Neural crest cell (in vitro differentiated cells): ENCODE measurements around the gene FBRSL1. TPM values are rescaled to one million over a fixed set of nuclear protein-coding genes. Genes with fewer than 3 reads are reported as not detected.

Experiments used
- DNase-seq: peaks from one replicate; pipeline ENCODE4 v3.0.0; 2021; ENCODE audit warnings: low read depth, mixed read lengths, low spot score
- H3K27ac Mint-ChIP-seq: one replicate; pipeline ENCODE4 v1.8.0; 2021; ENCODE audit warnings: mild to moderate bottlenecking, mixed read lengths; ENCODE audit not compliant: unreplicated experiment
- H3K27me3 Mint-ChIP-seq: 2 replicates; pipeline ENCODE4 v1.8.0; 2021; ENCODE audit warnings: low read depth, mild to moderate bottlenecking, mixed read lengths
- H3K36me3 Mint-ChIP-seq: 2 replicates; pipeline ENCODE4 v1.8.0; 2021; ENCODE audit warnings: low read depth, mild to moderate bottlenecking, mixed read lengths
- H3K4me1 Mint-ChIP-seq: 2 replicates; pipeline ENCODE4 v1.8.0; 2021; ENCODE audit warnings: mixed read lengths
- H3K4me3 Mint-ChIP-seq: one replicate; pipeline ENCODE4 v1.8.0; 2021; ENCODE audit warnings: mild to moderate bottlenecking, mixed read lengths
- H3K9me3 Mint-ChIP-seq: 2 replicates; pipeline ENCODE4 v1.8.0; 2021; ENCODE audit warnings: mixed read lengths
- total RNA-seq: library from RNA; stranded (reverse); gene quantifications from 2 replicates; pipeline ENCODE4 v1.2.1, GENCODE V29; 2021
- TF ChIP-seq, protein P1 (sequence below): fragments of 200-600 bp; sonication (generic); conservative IDR thresholded peaks from 2 replicates; pipeline ENCODE4 v1.5.0; 2021; ENCODE audit warnings: antibody characterized with exemption, mild to moderate bottlenecking

Gene FBRSL1
- total RNA-seq, 1 donor from 2014 or later: 118 TPM

DNA sequence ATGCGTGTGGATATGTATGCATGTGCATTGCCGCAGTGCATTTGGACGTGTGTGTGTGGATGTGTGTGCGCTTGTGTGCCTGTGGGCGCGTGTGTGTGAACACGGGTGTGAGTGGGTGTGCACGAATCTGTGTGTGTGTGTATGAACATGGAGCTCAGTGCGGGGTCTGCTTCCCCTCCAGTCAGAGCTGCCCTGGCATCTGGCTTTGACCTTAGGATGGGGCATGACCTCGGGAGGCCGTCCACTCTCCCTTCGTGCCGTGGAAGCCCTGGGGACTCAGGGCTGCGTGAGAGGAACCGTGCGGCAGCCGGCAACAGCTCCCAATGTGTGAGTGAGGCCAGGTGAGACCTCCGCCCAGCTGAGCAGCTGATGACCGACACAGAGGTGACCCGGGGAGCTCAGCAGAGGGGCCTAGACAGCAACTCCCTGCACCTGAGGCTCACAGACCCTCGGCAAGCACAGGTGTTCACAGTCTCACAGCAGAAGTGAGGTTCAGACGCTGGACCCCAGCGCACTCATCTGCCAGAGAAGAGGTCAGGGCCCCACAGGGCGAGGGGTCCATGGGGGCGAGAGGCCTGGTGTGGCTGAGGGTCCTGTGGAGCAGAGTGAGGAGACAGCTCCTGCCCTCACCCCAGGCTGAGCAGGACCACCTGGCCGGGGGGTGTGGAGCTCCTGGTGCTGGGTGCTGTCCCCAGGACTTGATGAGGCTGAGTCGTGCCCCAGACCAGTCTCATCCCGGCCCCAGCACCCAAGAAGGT is 33.6 kb upstream of the FBRSL1 start:
- Mint-ChIP-seq H3K27ac (no peak overlapping the region), H3K27me3 (peaks cover 20% of the 10 kb centered on the region), H3K9me3 (peaks cover 7% of the 10 kb centered on the region), H3K36me3 (peaks cover 4% of the 10 kb centered on the region), H3K4me1 (peaks cover 16% of the 10 kb centered on the region), H3K4me3 (no peak overlapping the region)
- TF ChIP-seq, protein P1, sequence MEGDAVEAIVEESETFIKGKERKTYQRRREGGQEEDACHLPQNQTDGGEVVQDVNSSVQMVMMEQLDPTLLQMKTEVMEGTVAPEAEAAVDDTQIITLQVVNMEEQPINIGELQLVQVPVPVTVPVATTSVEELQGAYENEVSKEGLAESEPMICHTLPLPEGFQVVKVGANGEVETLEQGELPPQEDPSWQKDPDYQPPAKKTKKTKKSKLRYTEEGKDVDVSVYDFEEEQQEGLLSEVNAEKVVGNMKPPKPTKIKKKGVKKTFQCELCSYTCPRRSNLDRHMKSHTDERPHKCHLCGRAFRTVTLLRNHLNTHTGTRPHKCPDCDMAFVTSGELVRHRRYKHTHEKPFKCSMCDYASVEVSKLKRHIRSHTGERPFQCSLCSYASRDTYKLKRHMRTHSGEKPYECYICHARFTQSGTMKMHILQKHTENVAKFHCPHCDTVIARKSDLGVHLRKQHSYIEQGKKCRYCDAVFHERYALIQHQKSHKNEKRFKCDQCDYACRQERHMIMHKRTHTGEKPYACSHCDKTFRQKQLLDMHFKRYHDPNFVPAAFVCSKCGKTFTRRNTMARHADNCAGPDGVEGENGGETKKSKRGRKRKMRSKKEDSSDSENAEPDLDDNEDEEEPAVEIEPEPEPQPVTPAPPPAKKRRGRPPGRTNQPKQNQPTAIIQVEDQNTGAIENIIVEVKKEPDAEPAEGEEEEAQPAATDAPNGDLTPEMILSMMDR: no peak
- DNase-seq: no peak

DNA sequence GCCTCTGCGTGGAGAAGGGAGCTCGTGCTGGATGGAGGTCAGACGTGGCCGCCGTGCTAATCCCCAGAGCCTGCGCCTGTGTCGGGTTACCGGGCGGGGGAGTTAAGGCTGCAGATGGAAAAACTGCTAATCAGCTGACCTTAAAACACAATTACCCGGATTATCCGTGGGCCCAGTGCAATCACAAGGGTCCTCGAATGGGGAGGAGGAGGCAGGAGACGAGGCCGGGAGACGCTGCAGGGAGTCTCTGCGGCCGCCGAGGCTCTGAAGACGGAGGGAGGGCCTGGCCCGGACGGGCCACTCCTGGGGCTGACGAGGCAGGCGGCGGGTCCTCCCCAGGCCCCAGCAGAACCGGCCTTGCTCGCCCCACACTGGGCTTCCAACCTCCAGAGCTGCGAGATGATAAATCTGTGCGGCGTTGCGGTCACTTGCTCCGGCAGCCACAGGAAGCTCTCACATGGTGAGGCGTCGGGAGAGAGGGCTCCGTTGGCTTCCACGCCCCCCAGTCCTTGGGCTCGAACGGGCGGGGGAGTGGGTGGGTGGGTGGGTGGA is 32.9 kb upstream of the FBRSL1 start:
- Mint-ChIP-seq H3K4me3 (no peak overlapping the region), H3K4me1 (peaks cover 16% of the 10 kb centered on the region), H3K9me3 (peaks cover 7% of the 10 kb centered on the region), H3K27me3 (peaks cover 20% of the 10 kb centered on the region), H3K36me3 (peaks cover 4% of the 10 kb centered on the region), H3K27ac (no peak overlapping the region)
- TF ChIP-seq, protein P1: no peak
- no peak for DNase-seq

DNA sequence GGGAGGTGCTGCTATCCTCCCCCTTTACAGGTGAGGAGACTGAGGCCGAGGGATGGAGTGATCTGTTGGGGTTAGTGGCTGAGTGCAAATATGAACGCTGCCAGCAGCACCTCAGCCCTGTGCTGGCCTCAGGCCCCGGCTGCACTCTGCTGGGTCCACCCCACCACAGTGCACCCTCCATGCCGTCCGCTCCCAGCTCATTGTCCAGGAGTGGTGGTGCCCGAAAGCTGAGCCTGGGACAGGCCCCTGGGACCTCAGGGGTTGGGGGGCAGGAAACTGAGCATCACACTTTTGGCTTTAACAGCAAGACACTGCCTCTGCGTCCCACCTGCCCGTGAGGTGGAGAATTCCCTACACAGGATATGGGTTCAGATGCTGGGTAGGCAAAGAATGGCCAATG is 31.5 kb upstream of the FBRSL1 start:
- Mint-ChIP-seq H3K27ac (no peak overlapping the region), H3K9me3 (peaks cover 7% of the 10 kb centered on the region), H3K4me1 (peaks cover 16% of the 10 kb centered on the region), H3K36me3 (peaks cover 4% of the 10 kb centered on the region), H3K4me3 (no peak overlapping the region), H3K27me3 (peaks cover 19% of the 10 kb centered on the region)
- DNase-seq: no peak
- TF ChIP-seq, protein P1: no peak

DNA sequence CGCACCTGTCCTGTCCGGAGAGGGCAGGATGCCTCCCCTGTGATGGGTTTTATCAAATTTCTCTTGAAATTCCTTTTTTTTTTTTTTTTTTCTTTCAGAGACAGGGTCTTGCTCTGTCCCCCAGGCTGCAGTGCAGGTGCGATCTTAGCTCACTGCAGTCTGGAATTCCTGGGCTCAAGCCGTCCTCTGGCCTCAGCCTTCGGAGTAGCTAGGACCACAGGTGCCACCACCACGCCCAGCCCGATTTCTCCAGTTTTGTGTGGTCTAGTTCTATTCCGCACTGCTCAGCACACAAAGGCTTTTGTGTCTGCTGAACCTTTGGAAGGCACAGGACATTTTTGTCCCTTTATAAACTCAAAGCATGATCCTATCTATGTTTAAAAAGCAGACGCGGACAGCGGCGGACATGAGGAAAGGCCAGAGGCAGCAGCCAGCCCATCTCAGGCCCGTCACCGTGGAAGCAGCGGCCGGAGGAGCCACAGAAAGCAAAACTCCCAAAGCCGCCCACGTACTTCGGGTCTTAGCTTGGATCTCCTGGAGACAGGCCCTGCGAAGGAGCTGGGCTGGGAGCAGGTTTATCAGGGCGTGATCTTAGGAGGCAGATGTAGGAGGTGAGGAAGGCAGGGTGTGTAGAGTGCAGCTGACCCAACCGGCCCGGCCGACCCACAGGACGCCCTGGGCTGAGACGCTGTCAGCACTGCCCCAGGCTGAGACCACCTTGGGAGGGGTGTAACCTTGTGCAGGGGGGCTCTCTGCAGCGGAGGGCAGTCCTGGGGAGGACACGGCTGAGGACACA is 30.9 kb upstream of the FBRSL1 start:
- Mint-ChIP-seq H3K27me3 (peaks cover 19% of the 10 kb centered on the region), H3K9me3 (peaks cover 7% of the 10 kb centered on the region), H3K4me1 (peaks cover 16% of the 10 kb centered on the region), H3K27ac (no peak overlapping the region), H3K4me3 (no peak overlapping the region), H3K36me3 (peaks cover 4% of the 10 kb centered on the region)
- no peak for DNase-seq
- TF ChIP-seq, protein P1: no peak

DNA sequence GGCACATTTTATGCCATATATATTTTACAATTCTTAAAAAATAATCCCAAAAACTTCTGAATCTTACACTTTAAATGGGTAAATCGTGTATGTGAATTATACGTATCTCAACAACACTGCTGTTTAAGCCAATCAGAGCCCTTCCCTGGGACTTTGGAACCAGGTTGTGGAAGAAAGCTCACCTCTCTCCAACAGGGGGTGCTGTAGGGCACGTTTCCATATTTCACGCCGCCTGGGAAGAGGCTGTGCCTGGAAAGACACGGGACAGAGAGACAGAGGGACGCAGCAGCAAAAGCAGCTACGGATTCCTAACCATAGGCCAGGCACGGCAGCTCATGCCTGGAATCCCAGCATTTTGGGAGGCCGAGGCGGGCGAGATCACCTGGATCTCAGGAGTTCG is 29.4 kb upstream of the FBRSL1 start:
- Mint-ChIP-seq H3K27me3 (peaks cover 16% of the 10 kb centered on the region), H3K9me3 (peaks cover 3% of the 10 kb centered on the region), H3K36me3 (peaks cover 4% of the 10 kb centered on the region), H3K4me1 (peaks cover 11% of the 10 kb centered on the region), H3K4me3 (no peak overlapping the region), H3K27ac (no peak overlapping the region)
- TF ChIP-seq, protein P1: peak; percentile 55
- no peak for DNase-seq
